ENCODE results near the gene CRYAB. TPM values are rescaled to one million over a fixed set of nuclear protein-coding genes. Genes with fewer than 3 reads are reported as not detected.

CRYAB gene
- total RNA-seq, 1 experiment from 2014 or later, result 2.1 TPM

DNA sequence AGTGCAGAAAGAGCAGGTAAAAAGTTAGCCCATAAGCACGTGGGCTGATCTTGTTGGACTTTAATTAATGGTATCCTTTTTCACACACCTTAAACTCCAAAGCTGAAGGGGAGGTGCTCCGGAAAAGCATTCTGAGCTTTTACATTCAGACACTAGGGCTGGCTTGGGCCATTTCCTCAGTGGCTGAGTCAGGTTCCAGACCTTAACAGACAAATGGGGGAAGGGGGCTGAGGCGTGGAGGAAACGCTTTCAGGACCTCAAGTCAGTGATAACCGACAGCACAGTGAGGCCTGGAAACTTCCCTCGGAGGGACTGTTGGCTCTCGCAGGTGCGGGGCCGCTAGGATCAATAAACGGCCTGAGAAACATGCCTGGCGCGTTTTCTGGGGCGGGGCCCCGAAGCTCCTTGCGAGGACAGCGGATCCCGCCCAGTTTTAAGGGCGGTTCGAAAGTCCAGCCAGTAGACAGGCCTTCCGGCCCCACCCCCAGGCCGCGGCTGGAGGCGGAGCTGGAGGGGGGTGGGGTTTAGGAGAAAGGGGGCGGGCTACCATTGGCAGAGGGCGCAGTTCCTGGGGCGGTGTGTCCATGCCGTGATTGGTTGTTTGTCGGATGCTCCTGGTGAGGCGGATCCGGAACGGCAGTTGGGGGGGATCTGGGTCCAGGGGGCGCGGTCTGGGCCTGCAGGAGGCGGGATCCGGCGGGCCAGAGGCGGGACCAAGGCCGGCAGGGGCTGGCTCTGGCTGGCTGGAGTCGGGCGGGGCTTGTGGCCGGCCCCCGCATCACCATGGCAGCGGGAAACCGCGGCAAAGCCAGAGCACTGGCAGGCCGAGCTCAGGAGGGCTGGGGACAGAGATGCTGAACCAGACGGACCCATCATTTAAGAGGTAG is 15.2 kb upstream of the CRYAB start (continued):
- TF ChIP-seq, protein P1, sequence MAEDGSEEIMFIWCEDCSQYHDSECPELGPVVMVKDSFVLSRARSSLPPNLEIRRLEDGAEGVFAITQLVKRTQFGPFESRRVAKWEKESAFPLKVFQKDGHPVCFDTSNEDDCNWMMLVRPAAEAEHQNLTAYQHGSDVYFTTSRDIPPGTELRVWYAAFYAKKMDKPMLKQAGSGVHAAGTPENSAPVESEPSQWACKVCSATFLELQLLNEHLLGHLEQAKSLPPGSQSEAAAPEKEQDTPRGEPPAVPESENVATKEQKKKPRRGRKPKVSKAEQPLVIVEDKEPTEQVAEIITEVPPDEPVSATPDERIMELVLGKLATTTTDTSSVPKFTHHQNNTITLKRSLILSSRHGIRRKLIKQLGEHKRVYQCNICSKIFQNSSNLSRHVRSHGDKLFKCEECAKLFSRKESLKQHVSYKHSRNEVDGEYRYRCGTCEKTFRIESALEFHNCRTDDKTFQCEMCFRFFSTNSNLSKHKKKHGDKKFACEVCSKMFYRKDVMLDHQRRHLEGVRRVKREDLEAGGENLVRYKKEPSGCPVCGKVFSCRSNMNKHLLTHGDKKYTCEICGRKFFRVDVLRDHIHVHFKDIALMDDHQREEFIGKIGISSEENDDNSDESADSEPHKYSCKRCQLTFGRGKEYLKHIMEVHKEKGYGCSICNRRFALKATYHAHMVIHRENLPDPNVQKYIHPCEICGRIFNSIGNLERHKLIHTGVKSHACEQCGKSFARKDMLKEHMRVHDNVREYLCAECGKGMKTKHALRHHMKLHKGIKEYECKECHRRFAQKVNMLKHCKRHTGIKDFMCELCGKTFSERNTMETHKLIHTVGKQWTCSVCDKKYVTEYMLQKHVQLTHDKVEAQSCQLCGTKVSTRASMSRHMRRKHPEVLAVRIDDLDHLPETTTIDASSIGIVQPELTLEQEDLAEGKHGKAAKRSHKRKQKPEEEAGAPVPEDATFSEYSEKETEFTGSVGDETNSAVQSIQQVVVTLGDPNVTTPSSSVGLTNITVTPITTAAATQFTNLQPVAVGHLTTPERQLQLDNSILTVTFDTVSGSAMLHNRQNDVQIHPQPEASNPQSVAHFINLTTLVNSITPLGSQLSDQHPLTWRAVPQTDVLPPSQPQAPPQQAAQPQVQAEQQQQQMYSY (CRISPR knock-in tag; IDR thresholded peaks at IDR 0.05), result no peak
- TF ChIP-seq ZNF671 (CRISPR knock-in tag; IDR thresholded peaks at IDR 0.05) (no peak), EMX1 (CRISPR knock-in tag; IDR thresholded peaks at IDR 0.05) (no peak)
- TF ChIP-seq, protein P2, sequence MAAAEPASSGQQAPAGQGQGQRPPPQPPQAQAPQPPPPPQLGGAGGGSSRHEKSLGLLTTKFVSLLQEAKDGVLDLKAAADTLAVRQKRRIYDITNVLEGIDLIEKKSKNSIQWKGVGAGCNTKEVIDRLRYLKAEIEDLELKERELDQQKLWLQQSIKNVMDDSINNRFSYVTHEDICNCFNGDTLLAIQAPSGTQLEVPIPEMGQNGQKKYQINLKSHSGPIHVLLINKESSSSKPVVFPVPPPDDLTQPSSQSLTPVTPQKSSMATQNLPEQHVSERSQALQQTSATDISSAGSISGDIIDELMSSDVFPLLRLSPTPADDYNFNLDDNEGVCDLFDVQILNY (CRISPR knock-in tag; IDR thresholded peaks at IDR 0.05), result peak; percentile 68

DNA sequence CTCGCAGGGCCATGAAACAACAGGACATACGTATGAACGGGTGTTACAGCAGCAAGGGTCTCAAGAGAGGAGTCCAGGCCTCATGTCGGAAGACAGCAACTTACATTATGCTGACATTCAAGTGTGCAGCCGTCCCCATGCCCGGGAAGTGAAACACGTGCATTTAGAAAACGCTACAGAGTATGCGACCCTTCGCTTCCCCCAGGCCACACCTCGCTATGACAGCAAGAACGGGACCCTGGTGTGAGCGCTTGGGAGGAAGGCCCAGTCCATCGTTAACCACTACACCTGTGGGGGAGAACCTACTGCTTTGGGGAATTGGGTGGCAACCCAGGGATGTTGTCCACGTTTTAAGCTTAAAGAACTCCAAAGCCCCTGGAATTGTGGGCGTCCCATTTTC is 14.4 kb upstream of the CRYAB start:
- ATAC-seq, result no peak

More for the DNA sequence above, 14.4 kb upstream of the CRYAB start:
- ChIA-PET POLR2A (interaction anchor here (1.3 to 2.6 kb wide), 6 partner anchors 8 to 160 kb away, joined by 6 to 21 read pairs (median 14); partner anchors contain the start of genes ALG9, C11orf52, CRYAB and DIXDC1), CTCF (interaction anchor here (1.2 to 2.9 kb wide), 11 partner anchors 10 to 84 kb away, joined by 3 to 67 read pairs (median 10); partner anchors contain the start of genes ALG9, CRYAB and DIXDC1)
- H3K4me1 Mint-ChIP-seq, result peaks cover 28% of the 10 kb centered on the region
- H3K36me3 Mint-ChIP-seq, result no peaks in the 10 kb centered on the region
- no peaks in the 10 kb centered on the region for H3K27me3 Mint-ChIP-seq (ENCODE audit: low read depth)
- no peaks in the 10 kb centered on the region for H3K9me3 Mint-ChIP-seq
- no peak for TF ChIP-seq PRRX2 (CRISPR knock-in tag; IDR thresholded peaks at IDR 0.05)
- no peak for TF ChIP-seq ESRRA (CRISPR knock-in tag; IDR thresholded peaks at IDR 0.05; ENCODE audit: borderline replicate concordance)
- TF ChIP-seq, protein P3, sequence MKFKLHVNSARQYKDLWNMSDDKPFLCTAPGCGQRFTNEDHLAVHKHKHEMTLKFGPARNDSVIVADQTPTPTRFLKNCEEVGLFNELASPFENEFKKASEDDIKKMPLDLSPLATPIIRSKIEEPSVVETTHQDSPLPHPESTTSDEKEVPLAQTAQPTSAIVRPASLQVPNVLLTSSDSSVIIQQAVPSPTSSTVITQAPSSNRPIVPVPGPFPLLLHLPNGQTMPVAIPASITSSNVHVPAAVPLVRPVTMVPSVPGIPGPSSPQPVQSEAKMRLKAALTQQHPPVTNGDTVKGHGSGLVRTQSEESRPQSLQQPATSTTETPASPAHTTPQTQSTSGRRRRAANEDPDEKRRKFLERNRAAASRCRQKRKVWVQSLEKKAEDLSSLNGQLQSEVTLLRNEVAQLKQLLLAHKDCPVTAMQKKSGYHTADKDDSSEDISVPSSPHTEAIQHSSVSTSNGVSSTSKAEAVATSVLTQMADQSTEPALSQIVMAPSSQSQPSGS (CRISPR knock-in tag; IDR thresholded peaks at IDR 0.05; ENCODE audit: borderline replicate concordance, low read depth), result no peak
- no peak for TF ChIP-seq ZNF219 (CRISPR knock-in tag; IDR thresholded peaks at IDR 0.05; ENCODE audit: borderline replicate concordance)
- TF ChIP-seq, protein P4, sequence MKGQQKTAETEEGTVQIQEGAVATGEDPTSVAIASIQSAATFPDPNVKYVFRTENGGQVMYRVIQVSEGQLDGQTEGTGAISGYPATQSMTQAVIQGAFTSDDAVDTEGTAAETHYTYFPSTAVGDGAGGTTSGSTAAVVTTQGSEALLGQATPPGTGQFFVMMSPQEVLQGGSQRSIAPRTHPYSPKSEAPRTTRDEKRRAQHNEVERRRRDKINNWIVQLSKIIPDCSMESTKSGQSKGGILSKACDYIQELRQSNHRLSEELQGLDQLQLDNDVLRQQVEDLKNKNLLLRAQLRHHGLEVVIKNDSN (CRISPR knock-in tag; IDR thresholded peaks at IDR 0.05), result no peak
- TF ChIP-seq, protein P1 (CRISPR knock-in tag; IDR thresholded peaks at IDR 0.05), result no peak
- TF ChIP-seq, protein P5, sequence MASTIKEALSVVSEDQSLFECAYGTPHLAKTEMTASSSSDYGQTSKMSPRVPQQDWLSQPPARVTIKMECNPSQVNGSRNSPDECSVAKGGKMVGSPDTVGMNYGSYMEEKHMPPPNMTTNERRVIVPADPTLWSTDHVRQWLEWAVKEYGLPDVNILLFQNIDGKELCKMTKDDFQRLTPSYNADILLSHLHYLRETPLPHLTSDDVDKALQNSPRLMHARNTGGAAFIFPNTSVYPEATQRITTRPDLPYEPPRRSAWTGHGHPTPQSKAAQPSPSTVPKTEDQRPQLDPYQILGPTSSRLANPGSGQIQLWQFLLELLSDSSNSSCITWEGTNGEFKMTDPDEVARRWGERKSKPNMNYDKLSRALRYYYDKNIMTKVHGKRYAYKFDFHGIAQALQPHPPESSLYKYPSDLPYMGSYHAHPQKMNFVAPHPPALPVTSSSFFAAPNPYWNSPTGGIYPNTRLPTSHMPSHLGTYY (CRISPR knock-in tag; IDR thresholded peaks at IDR 0.05), result no peak
- TF ChIP-seq SOX15 (CRISPR knock-in tag; IDR thresholded peaks at IDR 0.05), result no peak
- TF ChIP-seq KAT7 (CRISPR knock-in tag; IDR thresholded peaks at IDR 0.05; ENCODE audit: borderline replicate concordance), result no peak
- no peak for TF ChIP-seq TEAD1 (CRISPR knock-in tag; IDR thresholded peaks at IDR 0.05)
- DNase-seq (ENCODE audit: low spot score), result no peak
- H3K27ac Mint-ChIP-seq, result peak overlapping the region; percentile 62
- H3K4me3 Mint-ChIP-seq, result peak overlapping the region; percentile 69

Measured in WTC11 (cell line).